HCT116 (cell line): ENCODE results near the gene LRRC15. TPM values are rescaled to one million over a fixed set of nuclear protein-coding genes. Genes with fewer than 3 reads are reported as not detected.

Experiments used
- ATAC-seq: fragments of 200-7000 bp; cut with Tn5 transposase; 2 replicates; pipeline ENCODE4 v1.9.1; 2020; ENCODE audit warnings: mild to moderate bottlenecking, moderate library complexity
- BruUV-seq: library from RNA; stranded (reverse); fragments of 400-500 nt; replicated peaks from 2 replicates; lab custom pipeline; 2021; lab: Mats Ljungman, UMichigan
- CTCF ChIA-PET: fragments of 300-600 bp; sonication (Branson Sonifier 250); formaldehyde crosslinking; loops from one replicate; lab custom pipeline; 2021; ENCODE audit warnings: antibody characterized with exemption; lab: Charles Lee
- POLR2A ChIA-PET: fragments of 300-600, 350-600 bp; sonication (Branson Sonifier 250); formaldehyde crosslinking; loops from one replicate; lab custom pipeline; 2021; ENCODE audit warnings: antibody characterized with exemption; lab: Charles Lee
- RAD21 ChIA-PET, 2 experiments: fragments of 300-600 bp; sonication (Branson Sonifier 250); formaldehyde crosslinking; loops; one replicate each; lab custom pipeline; 2023; ENCODE audit warnings: low total read pairs in 2 of 2; ENCODE audit not compliant: uncharacterized antibody in 2 of 2, unreplicated experiment in 2 of 2, low non-redundant PET in 1 of 2; lab: Charles Lee
- DNase-seq: peaks from one replicate; pipeline ENCODE4 v3.0.0-alpha.2; 2010; ENCODE audit warnings: low read depth, low spot score
- H2AFZ ChIP-seq: fragments of 200-600 bp; shearing (Covaris generic), sonication (generic); 2 replicates; pipeline ENCODE4 v1.6.1; 2017; ENCODE audit warnings: low read depth, mixed run types, mixed read lengths, antibody characterized with exemption, low read length; ENCODE audit not compliant: poor library complexity, severe bottlenecking
- H3K27ac ChIP-seq: 2 replicates; pipeline ENCODE4 v1.5.1; 2012; ENCODE audit warnings: low read depth, low read length
- H3K27me3 ChIP-seq: fragments of 200-600 bp; sonication (generic); 2 replicates; pipeline ENCODE4 v1.6.1; 2016; ENCODE audit warnings: mixed run types, low read length, mixed read lengths; ENCODE audit not compliant: insufficient read depth
- H3K36me3 ChIP-seq, 2 experiments: fragments of 200-500 bp in 1 of 2; fragments of 200-600 bp in 1 of 2; sonication (Bioruptor generic) in 1 of 2; sonication (generic) in 1 of 2; 2 replicates each; pipeline versions ENCODE4 v1.5.1 to v1.6.1; 2014 to 2016; ENCODE audit warnings: low read length in 2 of 2, inconsistent platforms in 1 of 2, mixed read lengths in 1 of 2, mixed run types in 1 of 2; ENCODE audit not compliant: insufficient read depth in 2 of 2, control insufficient read depth in 1 of 2
- H3K4me1 ChIP-seq, 2 experiments: fragments of 200-600 bp in 1 of 2; sonication (generic) in 1 of 2; 2 replicates each; pipeline versions ENCODE4 v1.5.1 to v1.6.1; 2012 to 2017; ENCODE audit warnings: low read length in 2 of 2, inconsistent platforms in 1 of 2, mild to moderate bottlenecking in 1 of 2, mixed read lengths in 1 of 2, mixed run types in 1 of 2, moderate library complexity in 1 of 2; ENCODE audit not compliant: insufficient read depth in 2 of 2, control insufficient read depth in 1 of 2
- H3K4me2 ChIP-seq: fragments of 200-600 bp; sonication (generic); 2 replicates; pipeline ENCODE4 v1.6.1; 2017; ENCODE audit warnings: mixed run types, low read length, mixed read lengths
- H3K4me3 ChIP-seq, 2 experiments: fragments of 200-600 bp in 1 of 2; sonication (generic) in 1 of 2; replicated peaks in 1 of 2; 2 replicates each; pipeline ENCODE4 v1.5.1; 2011 to 2016; ENCODE audit warnings: low read length in 2 of 2, control low read depth in 1 of 2, low read depth in 1 of 2, mild to moderate bottlenecking in 1 of 2, mixed read lengths in 1 of 2, mixed run types in 1 of 2
- H3K79me2 ChIP-seq: fragments of 200-600 bp; sonication (generic); 2 replicates; pipeline ENCODE4 v1.6.1; 2017; ENCODE audit warnings: mild to moderate bottlenecking, mixed run types, low read length, moderate library complexity, mixed read lengths; ENCODE audit not compliant: insufficient read depth
- H3K9ac ChIP-seq: fragments of 200-600 bp; sonication (generic); 2 replicates; pipeline ENCODE4 v1.6.1; 2016; ENCODE audit warnings: low read length, mixed read lengths
- H3K9me2 ChIP-seq: fragments of 200-600 bp; sonication (generic), shearing (Covaris generic); 2 replicates; pipeline ENCODE4 v1.6.1; 2017; ENCODE audit warnings: mixed run types, mild to moderate bottlenecking, moderate library complexity; ENCODE audit not compliant: insufficient read depth
- H3K9me3 ChIP-seq, 2 experiments: fragments of 200-500 bp in 1 of 2; fragments of 200-600 bp in 1 of 2; sonication (Bioruptor generic) in 1 of 2; sonication (generic) in 1 of 2; 2 replicates each; pipeline ENCODE4 v1.6.1; 2014 to 2017; ENCODE audit warnings: low read length in 2 of 2, mixed read lengths in 2 of 2, inconsistent platforms in 1 of 2, low read depth in 1 of 2, mild to moderate bottlenecking in 1 of 2, mixed run types in 1 of 2, moderate library complexity in 1 of 2; ENCODE audit not compliant: control insufficient read depth in 1 of 2, insufficient read depth in 1 of 2
- H4K20me1 ChIP-seq: fragments of 200-600 bp; sonication (generic), shearing (Covaris generic); 2 replicates; pipeline ENCODE4 v1.6.1; 2017; ENCODE audit warnings: mixed run types, mild to moderate bottlenecking, moderate library complexity; ENCODE audit not compliant: insufficient read depth
- ATF3 ChIP-seq: IDR thresholded peaks from 2 replicates; pipeline ENCODE4 v1.6.1; 2012
- CEBPB ChIP-seq: IDR thresholded peaks from 2 replicates; pipeline ENCODE4 v1.6.1; 2012; ENCODE audit warnings: low read depth
- EGR1 ChIP-seq: IDR thresholded peaks from 2 replicates; pipeline ENCODE4 v1.6.1; 2012; ENCODE audit warnings: low read depth
- ELF1 ChIP-seq: IDR thresholded peaks from 2 replicates; pipeline ENCODE4 v1.6.1; 2012; ENCODE audit warnings: low read depth, borderline replicate concordance
- EZH2 ChIP-seq: fragments of 200-600 bp; sonication (generic); IDR thresholded peaks from 2 replicates; pipeline ENCODE4 v1.6.1; 2017; ENCODE audit warnings: antibody characterized with exemption, mixed run types
- EZH2phosphoT487 ChIP-seq: fragments of 200-600 bp; IDR thresholded peaks from 2 replicates; pipeline ENCODE4 v1.6.1; 2018; ENCODE audit warnings: antibody characterized with exemption, borderline replicate concordance
- JUND ChIP-seq: IDR thresholded peaks from 2 replicates; pipeline ENCODE4 v1.6.1; 2012
- MAX ChIP-seq: IDR thresholded peaks from 2 replicates; pipeline ENCODE4 v1.6.1; 2012
- POLR2A ChIP-seq: IDR thresholded peaks from 2 replicates; pipeline ENCODE4 v1.7.0; 2011; ENCODE audit warnings: borderline replicate concordance; ENCODE audit not compliant: insufficient read depth, insufficient read length; ENCODE audit errors: extremely low read depth
- POLR2AphosphoS5 ChIP-seq: IDR thresholded peaks from 2 replicates; pipeline ENCODE4 v1.6.1; 2011; ENCODE audit warnings: mild to moderate bottlenecking, low read depth, low read length, moderate library complexity
- RAD21 ChIP-seq: IDR thresholded peaks from 2 replicates; pipeline ENCODE4 v1.6.1; 2012; ENCODE audit warnings: low read depth, mild to moderate bottlenecking
- REST ChIP-seq: IDR thresholded peaks from 2 replicates; pipeline ENCODE4 v1.6.1; 2012; ENCODE audit warnings: low read depth
- SIN3A ChIP-seq: IDR thresholded peaks from 2 replicates; pipeline ENCODE4 v1.6.1; 2012; ENCODE audit warnings: low read depth
- SP1 ChIP-seq: IDR thresholded peaks from 2 replicates; pipeline ENCODE4 v1.6.1; 2012; ENCODE audit warnings: low read depth
- SRF ChIP-seq: IDR thresholded peaks from 2 replicates; pipeline ENCODE4 v1.6.1; 2012; ENCODE audit warnings: low read depth
- TCF7L2 ChIP-seq: IDR thresholded peaks from 2 replicates; pipeline ENCODE4 v1.7.0; 2011; ENCODE audit warnings: borderline replicate concordance, inconsistent platforms; ENCODE audit not compliant: insufficient read depth, insufficient read length; ENCODE audit errors: extremely low read depth
- YY1 ChIP-seq: IDR thresholded peaks from 2 replicates; pipeline ENCODE4 v1.6.1; 2011; ENCODE audit warnings: low read length, low read depth, moderate library complexity, mild to moderate bottlenecking; ENCODE audit not compliant: insufficient replicate concordance; ENCODE audit errors: extremely low read depth
- intact Hi-C: fragments of 100-400 bp; cut with micrococcal nuclease; formaldehyde crosslinking; loops from 2 replicates; pipeline ENCODE4 v1.10.0; 2022
- total RNA-seq: library from RNA; stranded (reverse); gene quantifications from one replicate; pipeline ENCODE4 v1.2.1, GENCODE V29; 2021; ENCODE audit not compliant: unreplicated experiment
- TF ChIP-seq, protein P1 (sequence below): IDR thresholded peaks from 2 replicates; pipeline ENCODE4 v1.6.1; 2011; ENCODE audit warnings: mild to moderate bottlenecking, low read length, moderate library complexity; ENCODE audit not compliant: insufficient replicate concordance; ENCODE audit errors: extremely low read depth
- TF ChIP-seq, protein P2 (sequence below), 3 experiments: fragments of 200-600 bp in 1 of 3; sonication (generic) in 1 of 3; IDR thresholded peaks in 2 of 3; conservative IDR thresholded peaks in 1 of 3; 2 replicates each; pipeline ENCODE4 v1.5.1; 2012 to 2017; ENCODE audit warnings: low read depth in 2 of 3, low read length in 2 of 3, antibody characterized with exemption in 1 of 3, borderline replicate concordance in 1 of 3, control low read depth in 1 of 3, mild to moderate bottlenecking in 1 of 3, mixed read lengths in 1 of 3, mixed run types in 1 of 3, moderate library complexity in 1 of 3; ENCODE audit not compliant: insufficient read depth in 1 of 3

The LRRC15 gene
- total RNA-seq, 1 experiment from 2014 or later, result not detected

- no peak for ATAC-seq
- H3K4me2 ChIP-seq, result no peak overlapping the region
- no peaks in the 10 kb centered on the region for H4K20me1 ChIP-seq
- H2AFZ ChIP-seq, result no peak overlapping the region
- H3K79me2 ChIP-seq, result no peaks in the 10 kb centered on the region
- H3K27me3 ChIP-seq, result peaks cover 4% of the 10 kb centered on the region; the same call in 1 of the 2 replicates
- BruUV-seq, result no TSS peak
- H3K9me3 ChIP-seq, result no peaks in the 10 kb centered on the region
- H3K4me1 ChIP-seq, result peaks cover 0 to 8% of the 10 kb centered on the region in 2 experiments; a peak in 1 of 4 replicates
- RAD21 ChIA-PET, result no interaction called here
- TF ChIP-seq, protein P1, sequence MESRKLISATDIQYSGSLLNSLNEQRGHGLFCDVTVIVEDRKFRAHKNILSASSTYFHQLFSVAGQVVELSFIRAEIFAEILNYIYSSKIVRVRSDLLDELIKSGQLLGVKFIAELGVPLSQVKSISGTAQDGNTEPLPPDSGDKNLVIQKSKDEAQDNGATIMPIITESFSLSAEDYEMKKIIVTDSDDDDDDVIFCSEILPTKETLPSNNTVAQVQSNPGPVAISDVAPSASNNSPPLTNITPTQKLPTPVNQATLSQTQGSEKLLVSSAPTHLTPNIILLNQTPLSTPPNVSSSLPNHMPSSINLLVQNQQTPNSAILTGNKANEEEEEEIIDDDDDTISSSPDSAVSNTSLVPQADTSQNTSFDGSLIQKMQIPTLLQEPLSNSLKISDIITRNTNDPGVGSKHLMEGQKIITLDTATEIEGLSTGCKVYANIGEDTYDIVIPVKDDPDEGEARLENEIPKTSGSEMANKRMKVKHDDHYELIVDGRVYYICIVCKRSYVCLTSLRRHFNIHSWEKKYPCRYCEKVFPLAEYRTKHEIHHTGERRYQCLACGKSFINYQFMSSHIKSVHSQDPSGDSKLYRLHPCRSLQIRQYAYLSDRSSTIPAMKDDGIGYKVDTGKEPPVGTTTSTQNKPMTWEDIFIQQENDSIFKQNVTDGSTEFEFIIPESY, result no peak
- TF ChIP-seq EZH2 (no peak), SIN3A (no peak), YY1 (no peak), CEBPB (no peak), JUND (no peak), EZH2phosphoT487 (no peak), RAD21 (no peak), SP1 (no peak), MAX (no peak), ELF1 (no peak), EGR1 (no peak), TCF7L2 (no peak), ATF3 (no peak), SRF (no peak), POLR2A (no peak), POLR2AphosphoS5 (no peak), REST (no peak)
- TF ChIP-seq, protein P2, sequence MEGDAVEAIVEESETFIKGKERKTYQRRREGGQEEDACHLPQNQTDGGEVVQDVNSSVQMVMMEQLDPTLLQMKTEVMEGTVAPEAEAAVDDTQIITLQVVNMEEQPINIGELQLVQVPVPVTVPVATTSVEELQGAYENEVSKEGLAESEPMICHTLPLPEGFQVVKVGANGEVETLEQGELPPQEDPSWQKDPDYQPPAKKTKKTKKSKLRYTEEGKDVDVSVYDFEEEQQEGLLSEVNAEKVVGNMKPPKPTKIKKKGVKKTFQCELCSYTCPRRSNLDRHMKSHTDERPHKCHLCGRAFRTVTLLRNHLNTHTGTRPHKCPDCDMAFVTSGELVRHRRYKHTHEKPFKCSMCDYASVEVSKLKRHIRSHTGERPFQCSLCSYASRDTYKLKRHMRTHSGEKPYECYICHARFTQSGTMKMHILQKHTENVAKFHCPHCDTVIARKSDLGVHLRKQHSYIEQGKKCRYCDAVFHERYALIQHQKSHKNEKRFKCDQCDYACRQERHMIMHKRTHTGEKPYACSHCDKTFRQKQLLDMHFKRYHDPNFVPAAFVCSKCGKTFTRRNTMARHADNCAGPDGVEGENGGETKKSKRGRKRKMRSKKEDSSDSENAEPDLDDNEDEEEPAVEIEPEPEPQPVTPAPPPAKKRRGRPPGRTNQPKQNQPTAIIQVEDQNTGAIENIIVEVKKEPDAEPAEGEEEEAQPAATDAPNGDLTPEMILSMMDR (IDR thresholded peaks at IDR 0.05 in 2 of 3, conservative IDR thresholded peaks at IDR 0.05 in 1 of 3; ENCODE audit: borderline replicate concordance in 1 of 3, insufficient read depth in 1 of 3, low read depth in 2 of 3, low read length in 2 of 3), result no peak
- TF ChIP-seq, all 23 proteins: peak for 0
- Histone ChIP-seq H3K9ac (no peak overlapping the region), H3K9me2 (no peaks in the 10 kb centered on the region), H3K4me3 (no peak overlapping the region), H3K36me3 (no peaks in the 10 kb centered on the region), H3K27ac (no peak overlapping the region)
- intact Hi-C loops, result no loop called here
- POLR2A ChIA-PET, result no interaction called here
- CTCF ChIA-PET, result no interaction called here
- DNase-seq, result no peak
These were observed 3.5 kb upstream of the LRRC15 start for GRCh38 chr3:194373028-194373427.
